ENCODE results near the gene SLC8A2.

DNA sequence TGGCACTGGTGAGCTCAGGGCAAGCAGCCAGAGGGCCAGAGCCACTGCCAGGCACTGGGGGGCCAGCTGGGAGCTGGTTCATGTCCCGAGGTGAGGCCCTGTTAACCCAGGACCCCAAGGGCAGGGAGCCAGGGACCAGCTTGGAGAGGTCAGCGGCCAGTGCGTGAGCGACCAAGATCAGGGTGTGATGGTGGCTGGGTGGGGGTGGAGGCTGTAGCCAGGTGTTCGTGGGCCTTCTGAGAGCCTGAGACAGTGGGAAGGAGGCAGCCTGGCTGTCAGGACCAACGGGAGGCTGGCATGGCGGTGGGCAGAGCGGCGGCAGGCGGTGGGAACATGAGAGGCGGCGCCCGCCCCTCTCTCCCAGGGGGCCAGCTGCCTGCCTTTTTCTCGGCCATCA, 20.4 kb upstream of the SLC8A2 start:
- TF ChIP-seq POLR2A (IDR thresholded peaks at IDR 0.05) = no peak
- TF ChIP-seq, protein P1, sequence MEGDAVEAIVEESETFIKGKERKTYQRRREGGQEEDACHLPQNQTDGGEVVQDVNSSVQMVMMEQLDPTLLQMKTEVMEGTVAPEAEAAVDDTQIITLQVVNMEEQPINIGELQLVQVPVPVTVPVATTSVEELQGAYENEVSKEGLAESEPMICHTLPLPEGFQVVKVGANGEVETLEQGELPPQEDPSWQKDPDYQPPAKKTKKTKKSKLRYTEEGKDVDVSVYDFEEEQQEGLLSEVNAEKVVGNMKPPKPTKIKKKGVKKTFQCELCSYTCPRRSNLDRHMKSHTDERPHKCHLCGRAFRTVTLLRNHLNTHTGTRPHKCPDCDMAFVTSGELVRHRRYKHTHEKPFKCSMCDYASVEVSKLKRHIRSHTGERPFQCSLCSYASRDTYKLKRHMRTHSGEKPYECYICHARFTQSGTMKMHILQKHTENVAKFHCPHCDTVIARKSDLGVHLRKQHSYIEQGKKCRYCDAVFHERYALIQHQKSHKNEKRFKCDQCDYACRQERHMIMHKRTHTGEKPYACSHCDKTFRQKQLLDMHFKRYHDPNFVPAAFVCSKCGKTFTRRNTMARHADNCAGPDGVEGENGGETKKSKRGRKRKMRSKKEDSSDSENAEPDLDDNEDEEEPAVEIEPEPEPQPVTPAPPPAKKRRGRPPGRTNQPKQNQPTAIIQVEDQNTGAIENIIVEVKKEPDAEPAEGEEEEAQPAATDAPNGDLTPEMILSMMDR (IDR thresholded peaks at IDR 0.05 in 4 of 5, conservative IDR thresholded peaks at IDR 0.05 in 1 of 5) = no peak

Data from gastrocnemius medialis (tissue), 4 donors.